H1 (cell line): Measurements from ENCODE around the gene SPR. TPM values are rescaled to one million over a fixed set of nuclear protein-coding genes. Genes with fewer than 3 reads are reported as not detected.

ENCODE experiments used
- CTCF ChIA-PET: fragments of 300-600 bp; sonication (Branson Sonifier 250); formaldehyde crosslinking; loops from one replicate; lab custom pipeline; 2021; ENCODE audit not compliant: partially characterized antibody; lab: Charles Lee
- POLR2A ChIA-PET: fragments of 300-600 bp; sonication (Branson Sonifier 250); formaldehyde crosslinking; loops from one replicate; lab custom pipeline; 2021; ENCODE audit warnings: inconsistent platforms; ENCODE audit not compliant: partially characterized antibody; lab: Charles Lee
- DNase-seq, 2 experiments: peaks; one replicate each; pipeline versions ENCODE4 v3.0.0 to v3.0.0-alpha.2; 2010 to 2022; ENCODE audit warnings: low spot score in 2 of 2, low read depth in 1 of 2, mixed read lengths in 1 of 2
- FAIRE-seq: peaks from 2 replicates; lab custom pipeline; 2011; peaks lifted over from hg19 to GRCh38; lab: Jason Lieb, UNC
- H2AFZ ChIP-seq: 2 replicates; pipeline ENCODE4 v1.8.1; 2012; ENCODE audit warnings: low read length, inconsistent platforms
- H2AK5ac ChIP-seq: 2 replicates; pipeline ENCODE4 v1.6.1; 2013; ENCODE audit warnings: low read depth, low read length
- H2BK120ac ChIP-seq: replicated peaks from 2 replicates; pipeline ENCODE3; 2013; ENCODE audit warnings: low read depth, low read length, inconsistent platforms
- H2BK12ac ChIP-seq: 2 replicates; pipeline ENCODE4 v1.6.1; 2013; ENCODE audit warnings: low read depth, low read length
- H2BK15ac ChIP-seq: 2 replicates; pipeline ENCODE4 v1.6.1; 2013; ENCODE audit warnings: low read length
- H2BK20ac ChIP-seq: 2 replicates; pipeline ENCODE4 v1.6.1; 2013; ENCODE audit warnings: low read length
- H2BK5ac ChIP-seq: 2 replicates; pipeline ENCODE4 v1.6.1; 2013; ENCODE audit warnings: low read depth, low read length
- H3K14ac ChIP-seq: 2 replicates; pipeline ENCODE4 v1.6.1; 2013; ENCODE audit warnings: inconsistent platforms; ENCODE audit not compliant: insufficient read length
- H3K18ac ChIP-seq: 2 replicates; pipeline ENCODE4 v1.6.1; 2013; ENCODE audit warnings: low read length; ENCODE audit errors: extremely low read depth
- H3K23ac ChIP-seq: 2 replicates; pipeline ENCODE4 v1.6.1; 2013; ENCODE audit warnings: inconsistent platforms; ENCODE audit not compliant: insufficient read length
- H3K23me2 ChIP-seq: 2 replicates; pipeline ENCODE4 v1.6.1; 2013; ENCODE audit warnings: low read depth, low read length
- H3K27ac ChIP-seq: 2 replicates; pipeline ENCODE4 v1.6.1; 2011; ENCODE audit warnings: low read depth, low read length, inconsistent platforms
- H3K27me3 ChIP-seq, 4 experiments: replicated peaks in 1 of 4; 1 replicate in 1 of 4; 2 replicates in 3 of 4; pipeline versions ENCODE4 v1.6.1 to v1.8.1; 2011 to 2013; ENCODE audit warnings: low read length in 3 of 4, mild to moderate bottlenecking in 3 of 4, inconsistent platforms in 2 of 4, mixed read lengths in 2 of 4, moderate library complexity in 1 of 4; ENCODE audit not compliant: control insufficient read depth in 3 of 4, insufficient read depth in 3 of 4; ENCODE audit errors: extremely low read depth in 1 of 4
- H3K36me3 ChIP-seq, 4 experiments: 2 replicates each; pipeline versions ENCODE4 v1.6.1 to v1.8.1; 2011 to 2013; ENCODE audit warnings: mild to moderate bottlenecking in 4 of 4, low read length in 3 of 4, moderate library complexity in 2 of 4, control low read depth in 1 of 4, inconsistent platforms in 1 of 4; ENCODE audit not compliant: insufficient read depth in 4 of 4, control insufficient read depth in 2 of 4
- H3K4ac ChIP-seq: replicated peaks from 2 replicates; pipeline ENCODE3; 2013; ENCODE audit warnings: low read length, low read depth, mixed read lengths, inconsistent platforms; ENCODE audit not compliant: insufficient read length
- H3K4me1 ChIP-seq, 4 experiments: replicated peaks in 1 of 4; 1 replicate in 1 of 4; 2 replicates in 3 of 4; pipeline versions ENCODE4 v1.6.1 to v1.8.1; 2011 to 2013; ENCODE audit warnings: low read length in 3 of 4, inconsistent platforms in 2 of 4, mixed read lengths in 1 of 4; ENCODE audit not compliant: insufficient read depth in 4 of 4, control insufficient read depth in 3 of 4
- H3K4me2 ChIP-seq, 2 experiments: 2 replicates each; pipeline versions ENCODE4 v1.6.1 to v1.8.1; 2011 to 2013; ENCODE audit warnings: low read depth in 2 of 2, low read length in 2 of 2, control low read depth in 1 of 2, inconsistent platforms in 1 of 2, mild to moderate bottlenecking in 1 of 2; ENCODE audit not compliant: insufficient read depth in 1 of 2
- H3K4me3 ChIP-seq, 4 experiments: fragments of 200-600, 300-600 bp in 1 of 4; sonication (generic), shearing (Covaris generic), sonication (Bioruptor Twin) in 1 of 4; 2 replicates each; pipeline versions ENCODE4 v1.5.1 to v1.8.1; 2011 to 2016; ENCODE audit warnings: low read length in 4 of 4, low read depth in 3 of 4, control low read depth in 2 of 4, inconsistent platforms in 2 of 4, mild to moderate bottlenecking in 2 of 4, mixed read lengths in 1 of 4, moderate library complexity in 1 of 4; ENCODE audit not compliant: insufficient read depth in 2 of 4; ENCODE audit errors: extremely low read depth in 1 of 4
- H3K56ac ChIP-seq: replicated peaks from 2 replicates; pipeline ENCODE3; 2013; ENCODE audit warnings: low read depth, mild to moderate bottlenecking, mixed read lengths, low read length, inconsistent platforms; ENCODE audit not compliant: insufficient read length
- H3K79me1 ChIP-seq: 2 replicates; pipeline ENCODE4 v1.6.1; 2013; ENCODE audit warnings: low read depth, low read length, control low read depth
- H3K79me2 ChIP-seq, 2 experiments: 2 replicates each; pipeline versions ENCODE4 v1.6.1 to v1.8.1; 2012 to 2013; ENCODE audit warnings: low read length in 2 of 2, mild to moderate bottlenecking in 2 of 2, inconsistent platforms in 1 of 2; ENCODE audit not compliant: insufficient read depth in 2 of 2, control insufficient read depth in 1 of 2
- H3K9ac ChIP-seq, 4 experiments: replicated peaks in 1 of 4; 1 replicate in 1 of 4; 2 replicates in 3 of 4; pipeline versions ENCODE4 v1.6.1 to v1.8.1; 2011 to 2013; ENCODE audit warnings: low read depth in 3 of 4, low read length in 3 of 4, control low read depth in 2 of 4, mild to moderate bottlenecking in 2 of 4, moderate library complexity in 2 of 4, inconsistent platforms in 1 of 4; ENCODE audit errors: extremely low read depth in 1 of 4
- H3K9me3 ChIP-seq, 2 experiments: 2 replicates each; pipeline versions ENCODE4 v1.6.1 to v1.8.1; 2012 to 2013; ENCODE audit warnings: mild to moderate bottlenecking in 2 of 2, moderate library complexity in 2 of 2, control low read depth in 1 of 2, inconsistent platforms in 1 of 2, low read depth in 1 of 2, low read length in 1 of 2, mixed read lengths in 1 of 2; ENCODE audit not compliant: insufficient read depth in 2 of 2
- H4K20me1 ChIP-seq, 2 experiments: replicated peaks in 1 of 2; 2 replicates each; pipeline versions ENCODE3 to v1.8.1; 2011 to 2013; ENCODE audit warnings: inconsistent platforms in 2 of 2, low read length in 2 of 2, mild to moderate bottlenecking in 1 of 2; ENCODE audit not compliant: insufficient read depth in 2 of 2, control insufficient read depth in 1 of 2
- H4K5ac ChIP-seq: 2 replicates; pipeline ENCODE4 v1.6.1; 2013; ENCODE audit warnings: low read length, low read depth, mixed read lengths, inconsistent platforms; ENCODE audit not compliant: insufficient read length
- H4K8ac ChIP-seq: 2 replicates; pipeline ENCODE4 v1.8.0; 2013; ENCODE audit warnings: mild to moderate bottlenecking, moderate library complexity, low read length, inconsistent platforms; ENCODE audit not compliant: insufficient read depth; ENCODE audit errors: extremely low read depth
- H4K91ac ChIP-seq: replicated peaks from 2 replicates; pipeline ENCODE3; 2013; ENCODE audit warnings: low read length, mixed read lengths, inconsistent platforms; ENCODE audit not compliant: insufficient read length
- EP300 ChIP-seq, 2 experiments: IDR thresholded peaks; 1 replicate in 1 of 2; 2 replicates in 1 of 2; pipeline ENCODE4 v1.6.1; 2011 to 2012; ENCODE audit warnings: low read depth in 2 of 2, low read length in 2 of 2, mild to moderate bottlenecking in 2 of 2, borderline replicate concordance in 1 of 2, inconsistent platforms in 1 of 2, moderate library complexity in 1 of 2
- KDM1A ChIP-seq: fragments of 200-600, 300-600 bp; sonication (generic); IDR thresholded peaks from 2 replicates; pipeline ENCODE4 v1.7.1; 2016; ENCODE audit warnings: mild to moderate bottlenecking, low read length, borderline replicate concordance
- NRF1 ChIP-seq: IDR thresholded peaks from 2 replicates; pipeline ENCODE4 v1.6.1; 2011; ENCODE audit warnings: mild to moderate bottlenecking, low read depth, low read length, improper control_type of control experiment
- RAD21 ChIP-seq, 2 experiments: IDR thresholded peaks in 1 of 2; conservative IDR thresholded peaks in 1 of 2; 2 replicates each; pipeline ENCODE4 v1.6.1; 2011; ENCODE audit warnings: low read depth in 2 of 2, low read length in 2 of 2, improper control_type of control experiment in 1 of 2, inconsistent platforms in 1 of 2, mild to moderate bottlenecking in 1 of 2, moderate library complexity in 1 of 2
- RNF2 ChIP-seq: fragments of 200-900, 300-1000 bp; sonication (generic); IDR thresholded peaks from 2 replicates; pipeline ENCODE4 v1.7.1; 2016; ENCODE audit warnings: borderline replicate concordance, low read depth, mild to moderate bottlenecking, antibody characterized with exemption, low read length; ENCODE audit not compliant: poor library complexity, severe bottlenecking; ENCODE audit errors: missing control alignments
- ZNF274 ChIP-seq: IDR thresholded peaks from 2 replicates; pipeline ENCODE4 v1.7.0; 2012; ENCODE audit warnings: low read length, borderline replicate concordance; ENCODE audit errors: extremely low read depth
- WGBS, 2 experiments: shearing (Covaris generic) in 1 of 2; methylation state at CpG; one replicate each; pipeline versions ENCODE4 v1.1.6 to v1.1.7; 2013 to 2015; ENCODE audit warnings: low lambda C conversion rate in 2 of 2, mixed read lengths in 2 of 2, inconsistent platforms in 1 of 2, low coverage in 1 of 2, missing lambda C conversion rate in 1 of 2; ENCODE audit not compliant: insufficient replicate concordance in 2 of 2, insufficient coverage in 1 of 2, insufficient read length in 1 of 2; ENCODE audit errors: extremely low coverage in 1 of 2, missing lambda C conversion rate in 1 of 2; 5-methylcytosine and 5-hydroxymethylcytosine counted together
- polyA plus RNA-seq, 7 experiments: library from polyadenylated mRNA; depleted of rRNA in 3 of 7; stranded (reverse) in 5 of 7; unstranded in 2 of 7; fragments of >200 nt in 5 of 7; fragments of 200-250 nt in 2 of 7; gene quantifications; 1 replicate in 5 of 7; 2 replicates in 1 of 7; 4 replicates in 1 of 7; pipeline versions ENCODE4 v1.2.1 to v1.2.3, GENCODE V29; 2011 to 2013; ENCODE audit warnings: missing spikeins in 2 of 7, mixed read lengths in 2 of 7
- total RNA-seq: library from RNA; stranded (reverse); fragmentation: NEBNext Ultra II Directional; extraction: Animal tissue kit (Norgen Biotek cat#: 25700); gene quantifications from 2 replicates; pipeline ENCODE4 v1.2.1, GENCODE V29; 2021
- TF ChIP-seq, protein P1 (sequence below): IDR thresholded peaks from 2 replicates; pipeline ENCODE4 v1.6.1; 2011; ENCODE audit warnings: low read depth, mild to moderate bottlenecking, low read length; ENCODE audit not compliant: insufficient read depth
- TF ChIP-seq, protein P2 (sequence below): IDR thresholded peaks from 2 replicates; pipeline ENCODE4 v1.6.1; 2011; ENCODE audit warnings: low read length, improper control_type of control experiment

The SPR gene
- total and polyA plus RNA-seq, 2 of the 8 experiments (the other 6 are each of a cell fraction or from before 2014, with no cell fraction given) = 4.5 to 11.5 TPM

DNA sequence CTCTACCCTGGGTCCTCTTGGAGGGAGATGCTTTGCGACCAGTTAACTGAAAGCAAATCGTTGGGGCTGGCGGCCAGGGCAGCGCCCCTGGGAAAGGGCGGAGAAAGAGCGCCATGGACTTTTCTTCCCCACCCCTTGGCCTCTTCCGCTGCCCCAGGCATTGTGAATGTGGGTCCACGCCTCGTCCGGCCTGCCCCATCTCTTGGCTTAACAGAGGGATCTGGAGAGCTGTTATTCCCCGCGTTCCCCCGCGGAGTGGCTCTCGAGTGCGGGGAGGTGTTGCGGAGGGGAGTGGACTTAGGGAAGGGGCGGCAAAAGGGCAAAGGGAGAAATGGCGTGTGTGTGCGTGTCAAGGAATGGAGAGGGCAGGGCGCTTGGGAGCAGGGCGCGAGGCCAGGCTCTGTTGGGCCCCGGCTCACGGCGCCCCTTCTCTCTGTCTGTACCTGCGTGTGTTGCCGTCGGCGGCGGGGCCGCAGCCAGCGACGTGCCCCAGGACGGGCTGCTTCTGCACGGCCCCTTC is 36.7 kb downstream of the SPR start:
- Histone ChIP-seq H4K91ac (peak overlapping the region; percentile 27), H3K23ac (no peak overlapping the region), H2BK20ac (no peak overlapping the region), H3K36me3 (peaks cover 0 to 2% (median 0%) of the 10 kb centered on the region in 4 experiments; a peak in 1 of 8 replicates), H3K79me1 (no peaks in the 10 kb centered on the region), H3K4me3 (peak overlapping the region in 3 of 4 experiments; percentile 19 to 54 (median 21); a peak in 5 of 8 replicates), H3K9me3 (peaks cover 0 to 4% of the 10 kb centered on the region in 2 experiments; a peak in 1 of 4 replicates), H4K5ac (no peak overlapping the region), H3K56ac (no peak overlapping the region), H3K4me2 (peak overlapping the region; percentile 67 to 72), H2AFZ (no peak overlapping the region; the same call in 1 of the 2 replicates), H3K27me3 (peaks cover 95 to 100% (median 98%) of the 10 kb centered on the region in 4 experiments), H3K14ac (no peak overlapping the region), H3K4ac (peak overlapping the region; percentile 14), H2BK15ac (peak overlapping the region; percentile 67; the same call in 1 of the 2 replicates), H3K9ac (no peak overlapping the region), H3K4me1 (peaks cover 6 to 38% (median 18%) of the 10 kb centered on the region in 4 experiments), H3K18ac (peak overlapping the region; percentile 81; the same call in 1 of the 2 replicates), H2AK5ac (no peak overlapping the region), H2BK120ac (no peak overlapping the region), H4K8ac (no peak overlapping the region; the same call in none of the 2 replicates), H3K79me2 (no peaks in the 10 kb centered on the region), H4K20me1 (peaks cover 17 to 27% of the 10 kb centered on the region in 2 experiments), H3K23me2 (peaks cover 7% of the 10 kb centered on the region; the same call in 1 of the 2 replicates), H2BK5ac (peak overlapping the region; percentile 61; the same call in 1 of the 2 replicates), H3K27ac (no peak overlapping the region), H2BK12ac (peak overlapping the region; percentile 72; the same call in 1 of the 2 replicates)
- FAIRE-seq = no peak
- DNase-seq = peak in 1 of 2 experiments; percentile 73
- CTCF ChIA-PET = interaction anchor here (0.8 to 24.3 kb wide), 12 partner anchors 11 to 254 kb away, joined by 3 to 497 read pairs (median 5); partner anchors contain the start of gene SPR
- 4% methylated on average over 36 of the region's 36 CpGs; no CpG with 5 or more reads in 1 of the 2 experiments for WGBS, 2 experiments
- POLR2A ChIA-PET = interaction anchor here (1.0 to 3.2 kb wide), 9 partner anchors 9 to 40 kb away, joined by 3 to 18 read pairs (median 5); partner anchors contain the start of gene SPR
- TF ChIP-seq RNF2 (peak; percentile 78), RAD21 (IDR thresholded peaks at IDR 0.05 in 1 of 2, conservative IDR thresholded peaks at IDR 0.05 in 1 of 2; ENCODE audit: low read depth in 2 of 2, low read length in 2 of 2) (no peak), EP300 (IDR thresholded peaks at IDR 0.05; ENCODE audit: borderline replicate concordance in 1 of 2, low read depth in 2 of 2, low read length in 2 of 2) (no peak), ZNF274 (no peak), NRF1 (no peak), KDM1A (no peak)
- TF ChIP-seq, protein P1, sequence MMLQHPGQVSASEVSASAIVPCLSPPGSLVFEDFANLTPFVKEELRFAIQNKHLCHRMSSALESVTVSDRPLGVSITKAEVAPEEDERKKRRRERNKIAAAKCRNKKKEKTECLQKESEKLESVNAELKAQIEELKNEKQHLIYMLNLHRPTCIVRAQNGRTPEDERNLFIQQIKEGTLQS = no peak
- TF ChIP-seq, protein P2, sequence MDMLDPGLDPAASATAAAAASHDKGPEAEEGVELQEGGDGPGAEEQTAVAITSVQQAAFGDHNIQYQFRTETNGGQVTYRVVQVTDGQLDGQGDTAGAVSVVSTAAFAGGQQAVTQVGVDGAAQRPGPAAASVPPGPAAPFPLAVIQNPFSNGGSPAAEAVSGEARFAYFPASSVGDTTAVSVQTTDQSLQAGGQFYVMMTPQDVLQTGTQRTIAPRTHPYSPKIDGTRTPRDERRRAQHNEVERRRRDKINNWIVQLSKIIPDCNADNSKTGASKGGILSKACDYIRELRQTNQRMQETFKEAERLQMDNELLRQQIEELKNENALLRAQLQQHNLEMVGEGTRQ = no peak
